ENCODE data around the gene ADRA2C.

Gene ADRA2C

GRCh38 chr4:3762753-3763549 is 3.2 kb upstream of the ADRA2C start:
- no peak for DNase-seq

- DNase-seq, result no peak
Measured at GRCh38 chr4:3765271-3766035, 732 bp upstream of the ADRA2C start.

- DNase-seq, result no peak
Measured at GRCh38 chr4:3766785-3767569, 792 bp downstream of the ADRA2C start.

- DNase-seq, result no peak
Measured at GRCh38 chr4:3767570-3768288, 1.5 kb downstream of the ADRA2C start.

GRCh38 chr4:3768842-3769641 is 2.9 kb downstream of the ADRA2C start:
- DNase-seq, result no peak

- DNase-seq, result no peak
Measured at GRCh38 chr4:3769642-3770184, 3.5 kb downstream of the ADRA2C start.

GRCh38 chr4:3770323-3771163 is 4.4 kb downstream of the ADRA2C start:
- no peak for DNase-seq

GRCh38 chr4:3771164-3771809 is 5.1 kb downstream of the ADRA2C start:
- no peak for DNase-seq

- no peak for DNase-seq
Measured at GRCh38 chr4:3771939-3772495, 5.8 kb downstream of the ADRA2C start.

- no peak for DNase-seq
Measured at GRCh38 chr4:3772632-3773031, 6.4 kb downstream of the ADRA2C start.

GRCh38 chr4:3773552-3774001 is 7.4 kb downstream of the ADRA2C start:
- DNase-seq, result no peak

GRCh38 chr4:3774253-3774883 is 8.2 kb downstream of the ADRA2C start:
- no peak for DNase-seq

- no peak for DNase-seq
Measured at GRCh38 chr4:3775005-3775404, 8.8 kb downstream of the ADRA2C start.

- no peak for DNase-seq
Measured at GRCh38 chr4:3775576-3775975, 9.4 kb downstream of the ADRA2C start.

- DNase-seq, result no peak
Measured at GRCh38 chr4:3776166-3777032, 10.2 kb downstream of the ADRA2C start.

- no peak for DNase-seq
Measured at GRCh38 chr4:3777033-3777390, 10.8 kb downstream of the ADRA2C start.

GRCh38 chr4:3777669-3778068 is 11.5 kb downstream of the ADRA2C start:
- DNase-seq, result no peak

GRCh38 chr4:3779509-3779908 is 13.3 kb downstream of the ADRA2C start:
- no peak for DNase-seq
